Thyroid gland (tissue), 4 donors: Measurements from ENCODE around the gene BCL6.

ENCODE experiments used
- POLR2A ChIP-seq, 2 donors: fragments of 450-650 bp; IDR thresholded peaks; one replicate each; pipeline ENCODE4 v1.6.1; 2017; ENCODE audit warnings: antibody characterized with exemption in 2 of 2, mild to moderate bottlenecking in 2 of 2, moderate library complexity in 1 of 2
- TF ChIP-seq, protein P1 (sequence below), 6 experiments: fragments of 200-600 bp in 3 of 6; fragments of 450-650 bp in 3 of 6; sonication (generic) in 3 of 6; IDR thresholded peaks; one replicate each; pipeline ENCODE4 v1.5.1; 2016 to 2019; ENCODE audit warnings: antibody characterized with exemption in 6 of 6, mild to moderate bottlenecking in 2 of 6, inconsistent platforms in 1 of 6, moderate library complexity in 1 of 6

DNA sequence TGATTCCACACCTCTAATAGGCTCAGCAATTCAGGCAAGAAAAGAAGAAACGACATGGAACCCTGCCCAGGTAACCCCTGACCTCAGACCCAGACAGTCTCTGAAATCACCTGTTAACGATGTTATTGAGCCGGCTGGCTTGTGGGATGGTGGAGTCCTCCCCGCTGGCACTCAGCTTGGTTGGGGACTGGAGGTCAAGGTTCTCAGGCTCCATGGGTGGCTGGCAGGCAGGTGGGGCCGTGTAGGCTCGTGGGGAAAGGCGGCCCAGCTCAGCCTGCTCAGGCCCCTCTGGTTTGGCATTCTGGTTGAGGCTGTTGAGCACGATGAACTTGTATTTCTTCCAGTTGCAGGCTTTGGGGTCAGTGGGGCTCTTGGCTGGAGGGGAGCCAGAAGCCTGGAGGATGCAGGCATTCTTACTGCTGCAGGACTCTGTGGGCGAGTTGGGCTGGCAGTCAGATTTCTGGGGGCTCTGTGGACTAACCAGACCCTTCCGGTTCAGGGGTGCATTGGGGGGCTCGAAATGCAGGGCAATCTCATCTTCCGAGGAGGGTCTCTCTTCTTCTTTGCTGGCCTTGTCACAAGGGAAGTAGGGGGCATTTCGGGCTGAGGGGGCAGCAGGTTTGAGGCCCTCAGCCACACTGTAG, 16.2 kb downstream of the BCL6 start:
- TF ChIP-seq, protein P1, sequence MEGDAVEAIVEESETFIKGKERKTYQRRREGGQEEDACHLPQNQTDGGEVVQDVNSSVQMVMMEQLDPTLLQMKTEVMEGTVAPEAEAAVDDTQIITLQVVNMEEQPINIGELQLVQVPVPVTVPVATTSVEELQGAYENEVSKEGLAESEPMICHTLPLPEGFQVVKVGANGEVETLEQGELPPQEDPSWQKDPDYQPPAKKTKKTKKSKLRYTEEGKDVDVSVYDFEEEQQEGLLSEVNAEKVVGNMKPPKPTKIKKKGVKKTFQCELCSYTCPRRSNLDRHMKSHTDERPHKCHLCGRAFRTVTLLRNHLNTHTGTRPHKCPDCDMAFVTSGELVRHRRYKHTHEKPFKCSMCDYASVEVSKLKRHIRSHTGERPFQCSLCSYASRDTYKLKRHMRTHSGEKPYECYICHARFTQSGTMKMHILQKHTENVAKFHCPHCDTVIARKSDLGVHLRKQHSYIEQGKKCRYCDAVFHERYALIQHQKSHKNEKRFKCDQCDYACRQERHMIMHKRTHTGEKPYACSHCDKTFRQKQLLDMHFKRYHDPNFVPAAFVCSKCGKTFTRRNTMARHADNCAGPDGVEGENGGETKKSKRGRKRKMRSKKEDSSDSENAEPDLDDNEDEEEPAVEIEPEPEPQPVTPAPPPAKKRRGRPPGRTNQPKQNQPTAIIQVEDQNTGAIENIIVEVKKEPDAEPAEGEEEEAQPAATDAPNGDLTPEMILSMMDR (IDR thresholded peaks at IDR 0.05) = no peak
- TF ChIP-seq POLR2A (IDR thresholded peaks at IDR 0.05) = no peak
